Measurements from ENCODE around the gene CD3E. TPM values are rescaled to one million over a fixed set of nuclear protein-coding genes. Genes with fewer than 3 reads are reported as not detected.

The CD3E gene
- total RNA-seq, 4 donors from 2014 or later, result 0.38 to 3.4 (median 1.8) TPM

DNA sequence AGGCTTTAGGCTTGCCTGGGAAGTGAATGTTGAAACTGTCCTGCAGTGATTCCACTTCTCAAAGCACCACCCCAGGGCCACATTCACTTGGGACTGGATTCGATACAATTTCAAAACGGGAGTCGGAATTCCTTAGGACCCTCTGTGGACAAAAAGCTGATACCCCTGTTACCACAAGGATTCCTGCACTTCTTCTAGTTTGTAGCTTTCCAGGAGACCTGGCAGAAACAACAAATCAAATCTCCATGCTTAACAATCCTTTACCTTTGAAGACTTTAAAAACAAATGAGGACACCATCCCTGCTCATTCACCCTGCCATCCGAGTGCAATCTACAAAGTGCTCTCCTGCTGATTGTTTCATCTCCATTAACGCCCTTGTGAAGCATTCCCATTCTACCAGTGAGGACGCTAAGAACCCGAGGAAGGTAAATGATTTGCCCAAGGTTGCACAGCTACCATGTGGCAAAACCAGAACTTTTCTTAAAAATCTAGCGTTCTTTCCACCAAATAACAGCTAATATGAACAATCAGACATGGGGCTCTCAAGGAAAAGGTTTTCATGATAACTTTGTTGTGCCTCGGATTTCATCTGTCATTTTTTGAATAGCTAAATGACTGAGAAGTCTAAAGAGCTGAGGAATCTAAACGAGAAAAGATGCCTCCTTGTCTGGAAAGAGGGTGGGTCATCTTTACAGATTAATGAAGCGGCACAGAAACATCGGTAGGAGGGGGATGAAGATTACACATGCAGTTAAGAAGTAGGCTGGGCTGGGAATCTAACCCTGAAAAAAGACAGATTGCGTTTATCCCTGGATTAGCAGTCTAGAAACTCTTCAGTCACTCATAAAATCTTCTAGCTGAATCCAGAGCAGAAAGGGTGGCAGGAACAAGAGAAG is 39.7 kb upstream of the CD3E start:
- TF ChIP-seq, protein P1, sequence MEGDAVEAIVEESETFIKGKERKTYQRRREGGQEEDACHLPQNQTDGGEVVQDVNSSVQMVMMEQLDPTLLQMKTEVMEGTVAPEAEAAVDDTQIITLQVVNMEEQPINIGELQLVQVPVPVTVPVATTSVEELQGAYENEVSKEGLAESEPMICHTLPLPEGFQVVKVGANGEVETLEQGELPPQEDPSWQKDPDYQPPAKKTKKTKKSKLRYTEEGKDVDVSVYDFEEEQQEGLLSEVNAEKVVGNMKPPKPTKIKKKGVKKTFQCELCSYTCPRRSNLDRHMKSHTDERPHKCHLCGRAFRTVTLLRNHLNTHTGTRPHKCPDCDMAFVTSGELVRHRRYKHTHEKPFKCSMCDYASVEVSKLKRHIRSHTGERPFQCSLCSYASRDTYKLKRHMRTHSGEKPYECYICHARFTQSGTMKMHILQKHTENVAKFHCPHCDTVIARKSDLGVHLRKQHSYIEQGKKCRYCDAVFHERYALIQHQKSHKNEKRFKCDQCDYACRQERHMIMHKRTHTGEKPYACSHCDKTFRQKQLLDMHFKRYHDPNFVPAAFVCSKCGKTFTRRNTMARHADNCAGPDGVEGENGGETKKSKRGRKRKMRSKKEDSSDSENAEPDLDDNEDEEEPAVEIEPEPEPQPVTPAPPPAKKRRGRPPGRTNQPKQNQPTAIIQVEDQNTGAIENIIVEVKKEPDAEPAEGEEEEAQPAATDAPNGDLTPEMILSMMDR (IDR thresholded peaks at IDR 0.05; ENCODE audit: low read depth), result no peak

GRCh38 chr11:118265954-118266353 is 38.6 kb upstream of the CD3E start:
- TF ChIP-seq, protein P1 (IDR thresholded peaks at IDR 0.05; ENCODE audit: low read depth), result no peak

DNA sequence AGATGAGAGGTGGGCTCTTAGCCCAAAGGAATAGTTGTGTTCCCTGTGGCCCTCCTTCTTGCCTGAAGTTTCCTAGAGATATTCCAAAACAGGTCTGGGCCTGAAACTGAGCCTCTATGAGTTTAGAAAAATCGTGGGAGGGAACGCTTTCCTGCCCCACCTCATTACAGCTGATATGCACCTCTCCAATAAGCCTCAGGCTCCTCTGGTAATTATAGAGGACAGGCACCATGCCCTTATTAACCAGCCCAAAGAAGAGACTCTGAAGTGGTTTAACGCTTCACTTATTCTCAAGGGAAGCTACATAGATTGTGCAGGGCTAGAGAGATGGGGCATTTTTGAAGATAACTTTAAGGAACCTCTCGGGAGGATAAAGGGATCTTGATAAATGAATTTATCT is 37.0 kb upstream of the CD3E start:
- TF ChIP-seq, protein P1 (IDR thresholded peaks at IDR 0.05; ENCODE audit: low read depth), result no peak

DNA sequence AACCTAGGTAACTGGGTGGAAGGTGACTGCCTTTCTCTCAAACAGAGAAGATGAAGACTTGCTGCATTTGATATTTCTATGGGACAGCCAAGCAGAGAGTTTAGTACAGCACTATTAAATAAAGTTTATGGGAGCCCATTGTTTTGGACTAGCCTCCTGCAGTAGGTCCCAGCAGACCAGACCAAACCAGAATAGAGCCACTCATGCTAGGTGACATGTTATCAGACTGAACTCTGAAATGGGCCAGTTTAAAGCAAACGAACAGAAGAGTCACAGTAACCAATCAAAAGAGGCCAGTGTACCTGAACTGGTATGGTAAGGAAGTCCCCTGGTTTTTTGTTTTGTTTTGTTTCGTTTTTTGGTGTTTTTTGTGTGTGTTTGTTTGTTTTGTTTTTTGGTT is 32.5 kb upstream of the CD3E start:
- TF ChIP-seq, protein P1 (IDR thresholded peaks at IDR 0.05; ENCODE audit: low read depth), result no peak

DNA sequence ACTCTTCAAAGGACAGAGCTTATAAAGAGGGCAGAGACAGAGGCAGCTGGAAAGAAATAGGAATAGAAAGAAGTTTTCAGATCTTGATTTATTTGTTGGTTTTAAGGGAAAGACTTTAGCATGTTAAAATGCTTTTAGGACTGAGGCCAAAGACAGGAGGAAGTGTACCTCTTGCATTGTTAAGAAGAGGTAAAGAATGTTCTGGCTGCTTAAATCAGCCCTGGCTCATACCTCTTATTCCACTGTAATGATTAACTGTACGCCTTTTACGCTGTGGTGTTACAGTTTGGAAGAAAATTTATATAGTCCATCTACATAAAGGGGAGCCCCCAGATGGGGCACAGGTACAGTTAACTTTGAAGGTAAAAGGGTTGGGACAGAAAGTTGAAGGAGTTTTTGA is 30.3 kb upstream of the CD3E start:
- TF ChIP-seq, protein P1 (IDR thresholded peaks at IDR 0.05; ENCODE audit: low read depth), result no peak

DNA sequence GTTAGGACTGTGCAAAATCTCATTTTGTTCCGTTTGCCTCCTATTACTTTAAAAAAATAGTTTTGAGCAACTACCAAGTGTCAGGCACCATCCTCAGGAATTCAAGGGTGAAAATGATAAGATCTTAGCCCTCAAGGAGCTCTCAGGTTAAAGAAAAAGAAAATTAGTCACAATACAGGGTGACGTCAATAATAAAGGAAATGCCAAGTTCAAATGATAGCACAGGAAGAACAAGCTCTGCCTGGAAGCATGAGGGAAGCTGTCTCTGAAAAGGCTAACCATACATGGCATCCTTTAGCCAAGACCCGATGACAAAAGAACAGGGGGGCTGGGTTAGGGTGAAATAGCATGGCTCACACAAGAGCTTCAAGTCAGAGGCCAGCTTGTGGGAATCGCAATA is 29.4 kb upstream of the CD3E start:
- TF ChIP-seq, protein P1 (IDR thresholded peaks at IDR 0.05; ENCODE audit: low read depth), result no peak

GRCh38 chr11:118276422-118276821 is 28.1 kb upstream of the CD3E start:
- TF ChIP-seq, protein P1 (IDR thresholded peaks at IDR 0.05; ENCODE audit: low read depth), result no peak
